Activated CD4-positive, alpha-beta T cell treated with anti-CD3 and anti-CD28 coated beads, Interleukin-2, amount 50 U/mL, for 4 hours (primary cell): ENCODE measurements around the gene MANSC1.
"Not testable (repeated sequence)": the region's sequence is repeated elsewhere in the genome, so short reads cannot be mapped to it uniquely, and the experiment has no call there.

Source experiments
- DNase-seq, 2 experiments: peaks; one replicate each; pipeline ENCODE4 v3.0.0-alpha.2; 2020

MANSC1 gene

GRCh38 chr12:12364787-12365445 is 14.9 kb upstream of the MANSC1 start:
- DNase-seq = no peak

GRCh38 chr12:12358528-12358927 is 8.5 kb upstream of the MANSC1 start:
- no peak for DNase-seq

- no peak for DNase-seq
Measured at GRCh38 chr12:12357719-12358461, 7.8 kb upstream of the MANSC1 start.

- peak; percentile 97 to 98 for DNase-seq
Measured at GRCh38 chr12:12356896-12357718, 7.1 kb upstream of the MANSC1 start, which contains the start of gene BORCS5. Gene BORCS5, plus strand, starts transcription at chr12:12357078. Its CDS starts 374 bp downstream, at chr12:12357452.

- DNase-seq = no peak
Measured at GRCh38 chr12:12356467-12356895, 6.4 kb upstream of the MANSC1 start.

- DNase-seq = no peak
Measured at GRCh38 chr12:12353807-12354206, 3.8 kb upstream of the MANSC1 start.

- no peak for DNase-seq
Measured at GRCh38 chr12:12353276-12353675, 3.2 kb upstream of the MANSC1 start.

- not testable (repeated sequence) for DNase-seq
Measured at GRCh38 chr12:12351468-12352185, 1.6 kb upstream of the MANSC1 start.

- no peak for DNase-seq
Measured at GRCh38 chr12:12350868-12351463, 924 bp upstream of the MANSC1 start.

GRCh38 chr12:12338527-12339168 is 11.4 kb downstream of the MANSC1 start:
- no peak for DNase-seq

- DNase-seq = no peak
Measured at GRCh38 chr12:12336511-12336910, 13.5 kb downstream of the MANSC1 start.

GRCh38 chr12:12336049-12336411 is 14.0 kb downstream of the MANSC1 start:
- no peak for DNase-seq

- DNase-seq = peak; percentile 40 to 44
Measured at GRCh38 chr12:12334367-12335040, 15.5 kb downstream of the MANSC1 start.

GRCh38 chr12:12333407-12334366 is 16.4 kb downstream of the MANSC1 start:
- no peak for DNase-seq

GRCh38 chr12:12331896-12332295 is 18.1 kb downstream of the MANSC1 start:
- no peak for DNase-seq

GRCh38 chr12:12331244-12331771 is 18.7 kb downstream of the MANSC1 start:
- no peak for DNase-seq

- no peak for DNase-seq
Measured at GRCh38 chr12:12327802-12328201, 22.2 kb downstream of the MANSC1 start.

GRCh38 chr12:12326262-12326661 is 23.8 kb downstream of the MANSC1 start:
- no peak for DNase-seq

- DNase-seq = no peak
Measured at GRCh38 chr12:12323591-12323990, 26.5 kb downstream of the MANSC1 start.

GRCh38 chr12:12323118-12323517 is 26.9 kb downstream of the MANSC1 start:
- no peak for DNase-seq
